Brain microvascular endothelial cell (primary cell): ENCODE data around the gene BOD1L2.

Source experiments
- DNase-seq: peaks from one replicate; pipeline ENCODE4 v3.0.0-alpha.2; 2020
- H3K27ac ChIP-seq: fragments of 250-450 bp; sonication (Bioruptor Pico); 2 replicates; pipeline ENCODE4 v1.5.1; 2020; ENCODE audit warnings: mild to moderate bottlenecking, moderate library complexity
- H3K27me3 ChIP-seq: fragments of 250-450 bp; sonication (Bioruptor Pico); replicated peaks from 2 replicates; pipeline ENCODE4 v1.5.1; 2020; ENCODE audit warnings: mild to moderate bottlenecking
- H3K36me3 ChIP-seq: fragments of 250-450 bp; sonication (Bioruptor Pico); replicated peaks from 2 replicates; pipeline ENCODE4 v1.5.1; 2020; ENCODE audit warnings: mild to moderate bottlenecking
- H3K4me3 ChIP-seq: 2 replicates; pipeline ENCODE4 v1.5.1; 2011; ENCODE audit warnings: low read depth, mild to moderate bottlenecking, control low read depth, low read length, moderate library complexity
- in situ Hi-C: cut with HindIII; loops from 2 replicates; pipeline ENCODE4 v1.10.0; 2017; ENCODE audit warnings: low sequenced_read_pairs, low pct_ligation_motif_present
- TF ChIP-seq, protein P1 (sequence below): IDR thresholded peaks from 2 replicates; pipeline ENCODE4 v1.5.1; 2011; ENCODE audit warnings: low read depth, mild to moderate bottlenecking, moderate library complexity, low read length, control low read depth, inconsistent platforms; ENCODE audit errors: missing control alignments

The BOD1L2 gene

DNA sequence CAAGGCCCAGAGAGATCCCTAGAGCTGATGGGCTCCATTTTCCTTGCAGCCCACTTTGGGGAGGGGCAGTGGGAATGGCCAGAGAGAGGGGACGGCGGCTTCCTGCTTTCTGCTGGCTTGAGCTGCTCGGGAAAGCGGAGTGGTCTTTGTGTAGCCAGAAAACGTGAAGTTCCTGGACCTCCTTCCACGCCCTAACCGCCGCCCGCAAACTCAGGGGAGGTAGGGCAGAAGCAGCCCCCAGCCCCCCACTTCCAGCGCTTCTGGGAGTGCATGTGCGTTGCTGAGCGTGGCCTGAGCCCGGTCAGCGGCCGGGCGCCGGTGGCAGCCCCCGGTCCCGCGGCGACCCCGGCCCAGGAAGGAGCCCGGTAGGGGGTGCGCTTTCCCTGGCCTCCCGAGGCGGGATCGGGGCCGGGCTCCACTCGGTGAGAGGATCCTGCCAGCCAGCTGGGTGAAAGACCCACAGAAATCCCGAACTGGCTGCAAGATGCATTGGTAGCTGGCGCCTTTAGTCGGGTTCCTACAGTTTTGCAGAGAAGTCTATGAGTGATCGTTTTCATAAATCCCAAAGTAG, 25.3 kb upstream of the BOD1L2 start:
- H3K4me3 ChIP-seq = no peak overlapping the region
- in situ Hi-C loops = no loop called here
- no peak for DNase-seq
- TF ChIP-seq, protein P1, sequence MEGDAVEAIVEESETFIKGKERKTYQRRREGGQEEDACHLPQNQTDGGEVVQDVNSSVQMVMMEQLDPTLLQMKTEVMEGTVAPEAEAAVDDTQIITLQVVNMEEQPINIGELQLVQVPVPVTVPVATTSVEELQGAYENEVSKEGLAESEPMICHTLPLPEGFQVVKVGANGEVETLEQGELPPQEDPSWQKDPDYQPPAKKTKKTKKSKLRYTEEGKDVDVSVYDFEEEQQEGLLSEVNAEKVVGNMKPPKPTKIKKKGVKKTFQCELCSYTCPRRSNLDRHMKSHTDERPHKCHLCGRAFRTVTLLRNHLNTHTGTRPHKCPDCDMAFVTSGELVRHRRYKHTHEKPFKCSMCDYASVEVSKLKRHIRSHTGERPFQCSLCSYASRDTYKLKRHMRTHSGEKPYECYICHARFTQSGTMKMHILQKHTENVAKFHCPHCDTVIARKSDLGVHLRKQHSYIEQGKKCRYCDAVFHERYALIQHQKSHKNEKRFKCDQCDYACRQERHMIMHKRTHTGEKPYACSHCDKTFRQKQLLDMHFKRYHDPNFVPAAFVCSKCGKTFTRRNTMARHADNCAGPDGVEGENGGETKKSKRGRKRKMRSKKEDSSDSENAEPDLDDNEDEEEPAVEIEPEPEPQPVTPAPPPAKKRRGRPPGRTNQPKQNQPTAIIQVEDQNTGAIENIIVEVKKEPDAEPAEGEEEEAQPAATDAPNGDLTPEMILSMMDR = no peak
- H3K27me3 ChIP-seq = peaks cover 7% of the 10 kb centered on the region
- H3K36me3 ChIP-seq = no peaks in the 10 kb centered on the region
- no peak overlapping the region for H3K27ac ChIP-seq

DNA sequence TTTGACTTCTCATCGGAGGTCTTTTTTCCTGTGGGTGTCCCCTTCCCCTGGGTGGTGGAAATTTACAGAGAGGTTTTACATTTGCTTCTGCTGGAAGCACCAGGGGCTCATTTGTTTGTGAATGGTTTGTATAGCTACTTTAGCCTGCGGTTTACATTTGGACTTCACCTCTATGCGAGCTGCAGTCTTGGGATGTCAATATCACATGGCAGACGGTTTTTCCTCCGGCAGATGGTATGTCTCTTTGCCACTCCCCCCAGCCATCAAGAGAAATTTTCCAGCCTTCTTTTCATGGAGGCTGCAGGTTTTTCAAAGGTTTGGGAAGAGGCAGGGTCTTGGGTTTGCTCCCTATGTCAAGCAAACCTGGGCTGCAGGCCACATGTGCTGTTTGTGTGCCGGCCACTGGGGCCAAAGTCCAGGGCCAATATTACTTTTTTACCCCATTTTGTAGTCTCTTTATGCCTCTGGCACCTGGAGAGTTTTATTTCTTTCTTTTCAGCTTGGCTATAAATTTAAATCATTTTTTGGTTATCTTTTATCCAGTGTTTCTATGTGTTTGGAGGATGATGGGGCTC, 23.9 kb upstream of the BOD1L2 start:
- H3K27ac ChIP-seq = no peak overlapping the region
- no peak overlapping the region for H3K4me3 ChIP-seq
- no peaks in the 10 kb centered on the region for H3K36me3 ChIP-seq
- DNase-seq = no peak
- in situ Hi-C loops = no loop called here
- TF ChIP-seq, protein P1 = no peak
- peaks cover 7% of the 10 kb centered on the region for H3K27me3 ChIP-seq

DNA sequence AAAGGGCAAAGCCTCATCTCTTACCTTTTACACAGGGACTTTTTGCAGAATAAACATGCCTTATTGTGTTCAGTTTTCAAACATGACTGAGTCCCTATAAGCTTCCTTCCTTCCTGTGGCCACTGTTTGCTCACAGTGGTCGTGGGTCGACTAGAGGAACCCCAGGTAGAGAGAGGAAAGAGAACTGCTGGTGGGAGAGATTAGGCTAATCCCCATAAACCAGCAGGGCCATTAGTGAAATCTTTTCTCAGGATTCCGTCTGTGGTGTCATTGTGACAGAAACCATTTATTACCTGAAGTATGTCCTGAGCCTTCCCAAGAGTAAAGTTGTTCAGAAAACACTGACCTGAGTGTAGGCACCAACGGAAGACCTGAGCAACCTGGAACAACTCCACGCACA, 21.3 kb upstream of the BOD1L2 start:
- in situ Hi-C loops = no loop called here
- Histone ChIP-seq H3K36me3 (no peaks in the 10 kb centered on the region), H3K27me3 (peaks cover 7% of the 10 kb centered on the region), H3K4me3 (no peak overlapping the region), H3K27ac (no peak overlapping the region)
- DNase-seq = no peak
- TF ChIP-seq, protein P1 = no peak

DNA sequence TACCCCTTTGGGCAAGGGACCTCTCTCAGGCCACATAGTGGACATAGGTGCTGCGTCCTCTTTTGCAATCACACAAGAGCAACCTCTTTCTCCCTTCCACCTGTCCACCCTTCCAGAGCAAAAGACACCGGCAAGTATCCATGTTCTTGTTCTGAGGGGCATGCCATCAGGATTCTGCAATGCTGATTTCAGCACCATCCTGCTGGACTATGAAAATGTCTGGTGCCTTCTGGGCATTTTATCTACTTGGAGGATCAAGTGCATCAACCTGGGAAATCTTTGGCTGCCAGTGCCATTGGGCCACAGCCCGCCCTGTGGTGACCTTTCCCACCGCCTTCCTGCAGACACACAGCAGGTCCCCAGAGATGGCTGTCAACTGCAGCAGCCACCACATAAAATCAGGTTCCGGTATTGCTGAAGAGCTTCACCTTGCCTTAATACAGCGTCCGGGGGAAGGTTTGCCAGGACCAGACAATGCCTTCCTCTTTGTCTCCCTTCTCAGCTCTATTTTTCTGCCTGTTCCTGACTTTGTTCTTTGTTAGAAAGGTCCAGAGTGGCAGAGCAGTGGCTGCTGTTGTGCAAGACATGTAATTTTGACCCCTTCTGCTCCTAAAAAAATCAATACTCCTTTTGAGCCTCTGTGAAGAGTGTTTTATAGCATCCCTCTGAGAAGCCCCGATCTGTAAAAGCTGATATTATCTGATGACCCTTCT, 18.5 kb upstream of the BOD1L2 start:
- no peaks in the 10 kb centered on the region for H3K27me3 ChIP-seq
- H3K4me3 ChIP-seq = no peak overlapping the region
- TF ChIP-seq, protein P1 = no peak
- no peak overlapping the region for H3K27ac ChIP-seq
- H3K36me3 ChIP-seq = no peaks in the 10 kb centered on the region
- DNase-seq = no peak
- in situ Hi-C loops = no loop called here

DNA sequence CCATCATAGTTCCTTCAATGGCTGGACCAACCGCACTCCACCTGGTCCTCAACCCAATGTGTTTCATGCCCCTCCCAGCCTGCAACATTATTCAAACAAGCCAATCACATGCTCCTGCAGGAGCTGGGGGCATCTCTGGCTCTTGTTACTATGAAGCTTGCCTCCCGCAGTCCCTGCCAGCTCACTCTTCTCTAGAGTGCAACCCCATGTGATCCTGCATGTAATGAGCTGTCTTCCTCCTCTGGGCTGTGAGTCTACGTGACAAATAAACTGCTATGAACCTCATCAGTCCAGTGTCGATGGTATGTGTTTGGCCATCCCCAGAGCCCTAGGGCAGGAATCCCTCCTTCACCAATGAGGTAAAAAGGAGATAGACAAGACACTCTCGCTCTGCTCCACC, 15.8 kb upstream of the BOD1L2 start:
- Histone ChIP-seq H3K27me3 (no peaks in the 10 kb centered on the region), H3K4me3 (no peak overlapping the region), H3K36me3 (no peaks in the 10 kb centered on the region), H3K27ac (no peak overlapping the region)
- in situ Hi-C loops = no loop called here
- DNase-seq = no peak
- TF ChIP-seq, protein P1 = no peak

DNA sequence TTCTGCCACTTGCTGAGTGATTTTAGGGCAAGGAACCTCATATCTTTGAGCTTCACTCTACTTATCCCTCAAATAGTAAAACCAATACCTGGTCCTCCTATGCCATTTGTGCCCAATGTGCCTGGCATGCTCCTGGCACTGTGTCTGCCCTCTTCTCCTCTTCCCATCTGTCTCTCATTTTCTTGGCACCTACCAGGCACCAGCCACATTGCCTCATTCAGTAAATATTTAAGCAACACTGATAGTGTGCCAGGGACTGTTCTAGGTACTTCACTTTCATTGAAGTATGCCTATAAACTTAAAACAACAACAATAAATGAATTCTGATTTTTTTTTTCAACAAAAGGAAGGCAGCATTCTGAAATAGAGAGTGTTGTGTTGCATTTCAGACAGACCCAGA, 15.1 kb upstream of the BOD1L2 start:
- no peaks in the 10 kb centered on the region for H3K27me3 ChIP-seq
- H3K36me3 ChIP-seq = no peaks in the 10 kb centered on the region
- no peak for DNase-seq
- TF ChIP-seq, protein P1 = no peak
- no peak overlapping the region for H3K4me3 ChIP-seq
- no peak overlapping the region for H3K27ac ChIP-seq
- in situ Hi-C loops = no loop called here
